PC-3 (cell line): ENCODE measurements around the gene GALNT10. TPM values are rescaled to one million over a fixed set of nuclear protein-coding genes. Genes with fewer than 3 reads are reported as not detected.

ENCODE experiments used
- ATAC-seq: fragments of 200-7000 bp; cut with Tn5 transposase; 2 replicates; pipeline ENCODE4 v1.9.1; 2020; ENCODE audit warnings: mild to moderate bottlenecking, moderate library complexity
- BruUV-seq: library from RNA; stranded (reverse); fragments of 400-500 nt; replicated peaks from 2 replicates; lab custom pipeline; 2021; lab: Mats Ljungman, UMichigan
- CTCF ChIA-PET: fragments of 300-600 bp; sonication (Branson Sonifier 250); formaldehyde crosslinking; loops from one replicate; lab custom pipeline; 2022; ENCODE audit warnings: antibody characterized with exemption; lab: Charles Lee
- POLR2A ChIA-PET: fragments of 300-600 bp; sonication (Branson Sonifier 250); formaldehyde crosslinking; loops from one replicate; lab custom pipeline; 2022; ENCODE audit warnings: antibody characterized with exemption; ENCODE audit not compliant: unreplicated experiment; lab: Charles Lee
- DNase-seq: peaks from one replicate; pipeline ENCODE4 v3.0.0-alpha.2; 2015
- H2AFZ ChIP-seq: fragments of 300-600 bp; sonication (generic); 2 replicates; pipeline ENCODE4 v1.6.0; 2016; ENCODE audit warnings: antibody characterized with exemption, low read length
- H3F3A ChIP-seq: fragments of 300-600 bp; sonication (generic); one replicate; pipeline ENCODE4 v1.6.0; 2017; ENCODE audit warnings: antibody characterized with exemption, low read length, control low read depth, mild to moderate bottlenecking; ENCODE audit not compliant: unreplicated experiment
- H3K27ac ChIP-seq: fragments of 300-600 bp; sonication (generic); 2 replicates; pipeline ENCODE4 v1.5.1; 2016; ENCODE audit warnings: mild to moderate bottlenecking, low read length
- H3K27me3 ChIP-seq: fragments of 300-600 bp; sonication (generic); 2 replicates; pipeline ENCODE4 v1.6.1; 2016; ENCODE audit warnings: low read length, mixed read lengths
- H3K36me3 ChIP-seq: fragments of 300-600 bp; sonication (generic); 2 replicates; pipeline ENCODE4 v1.6.1; 2016; ENCODE audit warnings: low read depth, mixed run types, low read length, mixed read lengths
- H3K4me1 ChIP-seq: fragments of 300-600 bp; sonication (generic); 2 replicates; pipeline ENCODE4 v1.5.1; 2016; ENCODE audit warnings: low read length; ENCODE audit not compliant: insufficient read depth
- H3K4me2 ChIP-seq: fragments of 300-600 bp; sonication (generic); 2 replicates; pipeline ENCODE4 v1.6.0; 2016; ENCODE audit warnings: low read length
- H3K4me3 ChIP-seq: fragments of 300-600 bp; sonication (generic); 2 replicates; pipeline ENCODE4 v1.5.1; 2016; ENCODE audit warnings: mild to moderate bottlenecking, low read length, mixed read lengths
- H3K79me2 ChIP-seq: fragments of 300-600 bp; sonication (generic); 2 replicates; pipeline ENCODE4 v1.6.1; 2017; ENCODE audit warnings: low read length, mixed read lengths
- H3K9ac ChIP-seq: fragments of 300-600 bp; sonication (generic); 2 replicates; pipeline ENCODE4 v1.6.0; 2016; ENCODE audit warnings: mild to moderate bottlenecking, low read length
- H3K9me2 ChIP-seq: fragments of 300-600 bp; sonication (generic); replicated peaks from 2 replicates; pipeline ENCODE4 v1.6.1; 2016; ENCODE audit warnings: mixed run types, low read length, mixed read lengths
- H3K9me3 ChIP-seq: fragments of 300-600 bp; sonication (generic); 2 replicates; pipeline ENCODE4 v1.6.1; 2016; ENCODE audit warnings: low read length, mixed read lengths
- H4K20me1 ChIP-seq: fragments of 300-600 bp; sonication (generic); 2 replicates; pipeline ENCODE4 v1.6.1; 2016; ENCODE audit warnings: low read length, mixed read lengths
- EZH2 ChIP-seq: fragments of 300-600 bp; sonication (generic); IDR thresholded peaks from one replicate; pipeline ENCODE4 v1.6.1; 2017; ENCODE audit warnings: antibody characterized with exemption, mild to moderate bottlenecking, low read length; ENCODE audit not compliant: unreplicated experiment
- EZH2phosphoT487 ChIP-seq: fragments of 300-600 bp; sonication (generic); IDR thresholded peaks from 2 replicates; pipeline ENCODE4 v1.6.1; 2018; ENCODE audit warnings: mild to moderate bottlenecking, antibody characterized with exemption, low read length, borderline replicate concordance
- intact Hi-C: fragments of 100-400 bp; cut with micrococcal nuclease; formaldehyde crosslinking; loops from 2 replicates; pipeline ENCODE4 v1.9.0; 2023
- total RNA-seq: library from RNA; depleted of rRNA; stranded (reverse); fragments of >200 nt; gene quantifications from 2 replicates; pipeline ENCODE4 v1.2.3, GENCODE V29; 2014
- TF ChIP-seq, protein P1 (sequence below): fragments of 300-600 bp; sonication (generic); conservative IDR thresholded peaks from 2 replicates; pipeline ENCODE4 v1.5.1; 2017; ENCODE audit warnings: antibody characterized with exemption, low read depth, mild to moderate bottlenecking, low read length

The GALNT10 gene
- total RNA-seq, 1 experiment from 2014 or later = 46.2 TPM

DNA sequence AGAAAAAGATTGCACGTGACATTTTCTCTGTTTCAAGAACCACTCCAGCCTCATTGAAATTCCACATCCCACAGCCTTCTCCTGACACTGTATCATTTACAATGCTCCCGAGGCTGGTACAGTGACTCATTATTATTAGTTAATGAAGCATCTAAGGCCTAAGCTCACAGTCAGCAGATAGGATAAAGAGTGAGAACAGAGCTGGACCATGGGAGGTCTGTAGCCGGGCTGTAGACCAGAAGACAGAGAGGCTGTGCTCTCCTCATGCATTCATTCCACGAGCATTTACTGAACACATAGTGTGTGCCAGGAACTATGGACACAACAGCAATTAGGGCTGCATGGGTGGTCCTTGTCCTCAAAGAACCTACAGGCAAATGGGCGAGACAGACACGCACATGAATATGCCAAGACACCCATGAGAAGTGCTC lies 47.3 kb upstream of the GALNT10 start:
- intact Hi-C loops = no loop called here
- no TSS peak for BruUV-seq
- ATAC-seq (no peak), DNase-seq (no peak)
- H3K79me2 ChIP-seq = no peaks in the 10 kb centered on the region
- no peaks in the 10 kb centered on the region for H3K27me3 ChIP-seq
- TF ChIP-seq EZH2 (no peak), EZH2phosphoT487 (no peak)
- TF ChIP-seq, protein P1, sequence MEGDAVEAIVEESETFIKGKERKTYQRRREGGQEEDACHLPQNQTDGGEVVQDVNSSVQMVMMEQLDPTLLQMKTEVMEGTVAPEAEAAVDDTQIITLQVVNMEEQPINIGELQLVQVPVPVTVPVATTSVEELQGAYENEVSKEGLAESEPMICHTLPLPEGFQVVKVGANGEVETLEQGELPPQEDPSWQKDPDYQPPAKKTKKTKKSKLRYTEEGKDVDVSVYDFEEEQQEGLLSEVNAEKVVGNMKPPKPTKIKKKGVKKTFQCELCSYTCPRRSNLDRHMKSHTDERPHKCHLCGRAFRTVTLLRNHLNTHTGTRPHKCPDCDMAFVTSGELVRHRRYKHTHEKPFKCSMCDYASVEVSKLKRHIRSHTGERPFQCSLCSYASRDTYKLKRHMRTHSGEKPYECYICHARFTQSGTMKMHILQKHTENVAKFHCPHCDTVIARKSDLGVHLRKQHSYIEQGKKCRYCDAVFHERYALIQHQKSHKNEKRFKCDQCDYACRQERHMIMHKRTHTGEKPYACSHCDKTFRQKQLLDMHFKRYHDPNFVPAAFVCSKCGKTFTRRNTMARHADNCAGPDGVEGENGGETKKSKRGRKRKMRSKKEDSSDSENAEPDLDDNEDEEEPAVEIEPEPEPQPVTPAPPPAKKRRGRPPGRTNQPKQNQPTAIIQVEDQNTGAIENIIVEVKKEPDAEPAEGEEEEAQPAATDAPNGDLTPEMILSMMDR = no peak
- H3K4me2 ChIP-seq = no peak overlapping the region
- POLR2A ChIA-PET = no interaction called here
- H3K27ac ChIP-seq = no peak overlapping the region
- no peaks in the 10 kb centered on the region for H3K4me1 ChIP-seq
- no peaks in the 10 kb centered on the region for H3F3A ChIP-seq
- H3K4me3 ChIP-seq = no peak overlapping the region
- no peak overlapping the region for H2AFZ ChIP-seq
- no peaks in the 10 kb centered on the region for H3K9me3 ChIP-seq
- no peak overlapping the region for H3K9ac ChIP-seq
- H3K36me3 ChIP-seq = no peaks in the 10 kb centered on the region
- no peaks in the 10 kb centered on the region for H4K20me1 ChIP-seq
- H3K9me2 ChIP-seq = no peaks in the 10 kb centered on the region
- CTCF ChIA-PET = no interaction called here

DNA sequence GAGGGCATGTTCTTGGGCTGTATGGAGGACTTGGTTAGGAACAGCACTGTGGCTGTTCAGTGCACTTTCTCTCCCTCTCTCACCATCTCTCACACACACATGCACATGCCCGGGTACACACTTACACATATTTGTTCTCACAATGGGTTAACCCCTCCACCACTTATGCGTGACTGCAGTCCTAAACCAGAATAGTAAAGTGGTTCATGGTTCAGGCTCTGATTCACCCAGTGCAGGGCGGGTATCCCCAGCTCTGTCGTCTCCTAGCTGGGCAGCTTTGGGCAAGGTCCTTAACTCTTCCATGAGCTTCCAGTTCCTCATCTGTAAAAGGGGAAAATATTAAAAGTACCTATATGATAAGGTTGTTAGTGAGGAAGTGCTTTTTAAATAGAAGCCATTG lies 45.3 kb upstream of the GALNT10 start:
- no peak overlapping the region for H3K4me3 ChIP-seq
- no peaks in the 10 kb centered on the region for H3K27me3 ChIP-seq
- no peaks in the 10 kb centered on the region for H3F3A ChIP-seq
- H2AFZ ChIP-seq = no peak overlapping the region
- no peak overlapping the region for H3K27ac ChIP-seq
- no peaks in the 10 kb centered on the region for H3K9me3 ChIP-seq
- H3K79me2 ChIP-seq = no peaks in the 10 kb centered on the region
- H4K20me1 ChIP-seq = no peaks in the 10 kb centered on the region
- no peak overlapping the region for H3K4me2 ChIP-seq
- BruUV-seq = no TSS peak
- no peak overlapping the region for H3K9ac ChIP-seq
- POLR2A ChIA-PET = no interaction called here
- no peak for TF ChIP-seq EZH2phosphoT487
- TF ChIP-seq EZH2 = no peak
- TF ChIP-seq, protein P1 = no peak
- H3K36me3 ChIP-seq = no peaks in the 10 kb centered on the region
- H3K4me1 ChIP-seq = no peaks in the 10 kb centered on the region
- CTCF ChIA-PET = no interaction called here
- DNase-seq (no peak), ATAC-seq (no peak)
- intact Hi-C loops = no loop called here
- H3K9me2 ChIP-seq = no peaks in the 10 kb centered on the region

DNA sequence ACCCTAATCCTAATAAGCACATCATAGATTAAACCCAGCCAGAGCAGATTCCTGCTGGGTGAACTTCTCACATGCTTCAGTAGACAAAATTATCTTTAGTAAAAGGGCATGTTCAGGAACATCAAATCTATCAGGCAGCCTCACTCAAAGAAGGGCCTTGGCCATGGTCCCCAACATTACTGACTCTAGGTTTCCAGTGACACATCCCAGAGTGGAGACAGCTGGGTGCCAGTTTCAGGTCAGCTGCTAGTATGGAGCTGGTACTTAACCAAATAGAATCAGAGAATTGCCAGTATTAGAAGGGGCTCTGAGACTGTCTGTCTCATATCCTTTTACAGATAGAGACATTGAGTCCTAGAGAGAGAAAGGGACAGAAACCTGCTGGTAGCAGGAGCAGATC lies 44.1 kb upstream of the GALNT10 start:
- no peaks in the 10 kb centered on the region for H4K20me1 ChIP-seq
- ATAC-seq (no peak), DNase-seq (no peak)
- no peak overlapping the region for H3K27ac ChIP-seq
- no peak overlapping the region for H3K4me3 ChIP-seq
- intact Hi-C loops = no loop called here
- no peak overlapping the region for H3K4me2 ChIP-seq
- H3K9ac ChIP-seq = no peak overlapping the region
- CTCF ChIA-PET = no interaction called here
- no peaks in the 10 kb centered on the region for H3K9me2 ChIP-seq
- POLR2A ChIA-PET = no interaction called here
- no peaks in the 10 kb centered on the region for H3F3A ChIP-seq
- H3K4me1 ChIP-seq = no peaks in the 10 kb centered on the region
- no peaks in the 10 kb centered on the region for H3K27me3 ChIP-seq
- no TSS peak for BruUV-seq
- H3K36me3 ChIP-seq = no peaks in the 10 kb centered on the region
- TF ChIP-seq, protein P1 = no peak
- no peak for TF ChIP-seq EZH2
- TF ChIP-seq EZH2phosphoT487 = no peak
- no peak overlapping the region for H2AFZ ChIP-seq
- no peaks in the 10 kb centered on the region for H3K79me2 ChIP-seq
- H3K9me3 ChIP-seq = no peaks in the 10 kb centered on the region
